PC-3 (cell line): ENCODE results near the gene CIAO3.
A peak's percentile ranks its signal among the peaks of the same experiment; 100 is the strongest.

Experiments
- EZH2phosphoT487 ChIP-seq: fragments of 300-600 bp; sonication (generic); IDR thresholded peaks from 2 replicates; pipeline ENCODE4 v1.6.1; 2018; ENCODE audit warnings: mild to moderate bottlenecking, antibody characterized with exemption, low read length, borderline replicate concordance
- TF ChIP-seq, protein P1 (sequence below): fragments of 300-600 bp; sonication (generic); conservative IDR thresholded peaks from 2 replicates; pipeline ENCODE4 v1.5.1; 2017; ENCODE audit warnings: antibody characterized with exemption, low read depth, mild to moderate bottlenecking, low read length

GRCh38 chr16:709566-710499 is 31.0 kb downstream of the CIAO3 start:
- TF ChIP-seq, protein P1, sequence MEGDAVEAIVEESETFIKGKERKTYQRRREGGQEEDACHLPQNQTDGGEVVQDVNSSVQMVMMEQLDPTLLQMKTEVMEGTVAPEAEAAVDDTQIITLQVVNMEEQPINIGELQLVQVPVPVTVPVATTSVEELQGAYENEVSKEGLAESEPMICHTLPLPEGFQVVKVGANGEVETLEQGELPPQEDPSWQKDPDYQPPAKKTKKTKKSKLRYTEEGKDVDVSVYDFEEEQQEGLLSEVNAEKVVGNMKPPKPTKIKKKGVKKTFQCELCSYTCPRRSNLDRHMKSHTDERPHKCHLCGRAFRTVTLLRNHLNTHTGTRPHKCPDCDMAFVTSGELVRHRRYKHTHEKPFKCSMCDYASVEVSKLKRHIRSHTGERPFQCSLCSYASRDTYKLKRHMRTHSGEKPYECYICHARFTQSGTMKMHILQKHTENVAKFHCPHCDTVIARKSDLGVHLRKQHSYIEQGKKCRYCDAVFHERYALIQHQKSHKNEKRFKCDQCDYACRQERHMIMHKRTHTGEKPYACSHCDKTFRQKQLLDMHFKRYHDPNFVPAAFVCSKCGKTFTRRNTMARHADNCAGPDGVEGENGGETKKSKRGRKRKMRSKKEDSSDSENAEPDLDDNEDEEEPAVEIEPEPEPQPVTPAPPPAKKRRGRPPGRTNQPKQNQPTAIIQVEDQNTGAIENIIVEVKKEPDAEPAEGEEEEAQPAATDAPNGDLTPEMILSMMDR = 0 out of 2 replicates have a peak, but pooled peaks have one; percentile 12
- TF ChIP-seq EZH2phosphoT487 = no peak
